AG10803 (cell line): Measurements from ENCODE around the gene UQCRFS1.
"Not testable (repeated sequence)": the region's sequence is repeated elsewhere in the genome, so short reads cannot be mapped to it uniquely, and the experiment has no call there.

Experiments
- DNase-seq: peaks from one replicate; pipeline ENCODE4 v3.0.0; 2010; ENCODE audit warnings: low read depth
- H3K4me3 ChIP-seq: 2 replicates; pipeline ENCODE4 v1.5.1; 2011; ENCODE audit warnings: mild to moderate bottlenecking, low read length, control low read depth
- TF ChIP-seq, protein P1 (sequence below): conservative IDR thresholded peaks from 2 replicates; pipeline ENCODE4 v1.5.1; 2011; ENCODE audit warnings: mild to moderate bottlenecking, low read length, control low read depth, inconsistent platforms

Gene UQCRFS1

DNA sequence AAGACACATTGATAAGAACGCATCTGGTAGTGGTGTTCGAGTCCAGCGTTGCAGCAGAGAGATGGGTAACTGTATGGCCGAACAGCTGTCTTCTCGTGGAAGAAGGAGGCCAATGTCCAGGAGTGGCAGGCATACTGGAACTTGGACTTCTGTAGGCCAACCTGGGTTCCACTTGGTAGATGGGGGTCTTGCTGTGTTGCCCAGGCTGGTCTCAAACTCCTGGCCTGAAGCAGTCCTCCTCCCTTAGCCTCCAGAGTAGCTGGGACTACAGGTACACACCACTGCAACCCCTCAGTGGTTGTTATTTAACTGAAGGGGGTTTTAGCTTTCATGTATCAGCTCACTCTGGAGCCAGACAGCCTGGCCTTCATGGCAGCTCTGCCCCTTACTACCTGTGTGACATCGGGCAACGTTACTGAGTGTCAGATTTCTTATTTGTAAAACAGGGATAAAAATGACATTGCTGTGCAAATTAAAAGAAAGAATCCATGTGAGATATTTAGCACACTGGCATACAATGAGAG lies 2.4 kb upstream of the UQCRFS1 start:
- TF ChIP-seq, protein P1, sequence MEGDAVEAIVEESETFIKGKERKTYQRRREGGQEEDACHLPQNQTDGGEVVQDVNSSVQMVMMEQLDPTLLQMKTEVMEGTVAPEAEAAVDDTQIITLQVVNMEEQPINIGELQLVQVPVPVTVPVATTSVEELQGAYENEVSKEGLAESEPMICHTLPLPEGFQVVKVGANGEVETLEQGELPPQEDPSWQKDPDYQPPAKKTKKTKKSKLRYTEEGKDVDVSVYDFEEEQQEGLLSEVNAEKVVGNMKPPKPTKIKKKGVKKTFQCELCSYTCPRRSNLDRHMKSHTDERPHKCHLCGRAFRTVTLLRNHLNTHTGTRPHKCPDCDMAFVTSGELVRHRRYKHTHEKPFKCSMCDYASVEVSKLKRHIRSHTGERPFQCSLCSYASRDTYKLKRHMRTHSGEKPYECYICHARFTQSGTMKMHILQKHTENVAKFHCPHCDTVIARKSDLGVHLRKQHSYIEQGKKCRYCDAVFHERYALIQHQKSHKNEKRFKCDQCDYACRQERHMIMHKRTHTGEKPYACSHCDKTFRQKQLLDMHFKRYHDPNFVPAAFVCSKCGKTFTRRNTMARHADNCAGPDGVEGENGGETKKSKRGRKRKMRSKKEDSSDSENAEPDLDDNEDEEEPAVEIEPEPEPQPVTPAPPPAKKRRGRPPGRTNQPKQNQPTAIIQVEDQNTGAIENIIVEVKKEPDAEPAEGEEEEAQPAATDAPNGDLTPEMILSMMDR = no peak
- H3K4me3 ChIP-seq = no peak overlapping the region
- no peak for DNase-seq

GRCh38 chr19:29214411-29214810 lies 1.5 kb upstream of the UQCRFS1 start:
- TF ChIP-seq, protein P1 = no peak
- no peak for DNase-seq
- H3K4me3 ChIP-seq = no peak overlapping the region

DNA sequence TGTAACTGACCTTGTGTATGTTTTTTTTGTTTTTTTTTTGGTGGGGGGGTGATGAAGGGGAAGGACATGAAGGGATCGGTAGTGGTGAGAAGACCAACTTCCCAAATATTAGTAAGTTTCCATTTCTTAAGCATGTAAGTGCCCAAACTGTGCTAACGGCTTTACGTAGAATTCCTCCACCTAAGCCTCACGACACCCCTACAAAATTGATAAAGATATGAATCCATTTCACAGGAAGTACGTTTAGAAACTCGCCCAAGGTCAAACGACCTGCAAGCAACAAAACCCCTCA lies 649 bp downstream of the UQCRFS1 start:
- peak overlapping the region; percentile 88 for H3K4me3 ChIP-seq
- TF ChIP-seq, protein P1 = no peak
- DNase-seq = no peak

DNA sequence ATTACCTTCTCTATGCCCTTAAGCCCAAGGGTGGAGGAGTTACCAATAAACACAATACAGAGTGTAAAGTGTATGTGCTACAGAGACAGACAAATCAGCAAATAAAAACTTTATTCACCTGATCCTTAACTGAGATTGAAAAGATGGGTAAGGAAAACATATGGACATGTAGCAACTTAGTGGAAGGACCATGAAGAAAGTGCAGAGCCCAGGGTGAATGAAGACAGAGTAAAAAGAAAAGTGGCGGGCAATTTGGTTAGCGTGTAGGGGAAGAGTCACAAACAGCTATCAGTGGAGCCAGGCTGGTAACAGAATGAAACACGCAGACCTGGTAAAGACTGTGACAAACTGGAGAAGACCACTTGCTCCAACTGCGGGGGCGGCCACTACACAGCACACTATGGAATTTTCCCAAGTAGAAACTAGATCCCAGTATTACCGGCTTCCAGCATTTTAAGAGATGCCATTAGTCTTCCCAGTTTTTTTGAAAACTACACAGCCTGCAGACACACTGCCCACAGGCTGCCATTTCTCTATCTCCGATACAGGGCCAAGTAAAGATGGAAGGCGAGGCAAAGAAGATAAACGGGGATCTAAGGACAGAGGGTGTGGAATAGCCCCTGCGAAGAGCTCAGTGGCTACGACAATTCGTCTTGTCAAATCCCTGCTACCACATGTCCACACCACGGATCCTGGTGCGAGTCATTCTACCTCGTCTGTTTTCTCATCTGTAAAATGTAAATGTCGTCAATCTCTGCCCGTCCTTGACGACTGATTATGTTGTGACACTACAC lies 1.2 kb downstream of the UQCRFS1 start:
- TF ChIP-seq, protein P1 = no peak
- H3K4me3 ChIP-seq = peak overlapping the region; percentile 88
- peak; percentile 15 for DNase-seq

DNA sequence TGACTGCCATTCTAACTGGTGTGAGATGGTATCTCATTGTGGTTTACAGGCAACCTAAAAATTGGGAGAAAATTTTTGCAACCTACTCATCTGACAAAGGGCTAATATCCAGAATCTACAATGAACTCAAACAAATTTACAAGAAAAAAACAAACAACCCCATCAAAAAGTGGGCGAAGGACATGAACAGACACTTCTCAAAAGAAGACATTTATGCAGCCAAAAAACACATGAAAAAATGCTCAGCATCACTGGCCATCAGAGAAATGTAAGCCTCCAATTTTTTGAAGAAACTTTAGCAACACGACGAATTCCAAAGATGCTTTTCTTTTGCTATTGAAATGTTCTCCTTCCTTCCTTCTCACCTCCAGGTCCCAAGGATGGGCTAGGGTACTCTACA lies 1.9 kb downstream of the UQCRFS1 start:
- not testable (repeated sequence) for H3K4me3 ChIP-seq, DNase-seq

DNA sequence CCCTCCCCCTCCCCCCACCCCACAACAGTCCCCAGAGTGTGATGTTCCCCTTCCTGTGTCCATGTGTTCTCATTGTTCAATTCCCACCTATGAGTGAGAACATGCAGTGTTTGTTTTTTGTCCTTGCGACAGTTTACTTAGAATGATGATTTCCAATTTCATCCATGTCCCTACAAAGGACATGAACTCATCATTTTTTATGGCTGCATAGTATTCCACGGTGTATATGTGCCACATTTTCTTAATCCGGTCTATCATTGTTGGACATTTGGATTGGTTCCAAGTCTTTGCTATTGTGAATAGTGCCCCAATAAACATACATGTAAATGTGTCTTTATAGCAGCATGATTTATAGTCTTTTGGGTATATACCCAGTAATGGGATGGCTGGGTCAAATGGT lies 2.4 kb downstream of the UQCRFS1 start:
- not testable (repeated sequence) for H3K4me3 ChIP-seq, DNase-seq

- not testable (repeated sequence) for DNase-seq, H3K4me3 ChIP-seq
These were observed 5.4 kb downstream of the UQCRFS1 start for GRCh38 chr19:29207403-29208187.

GRCh38 chr19:29206453-29206852 lies 6.5 kb downstream of the UQCRFS1 start:
- no peak for DNase-seq
- no peak overlapping the region for H3K4me3 ChIP-seq
- TF ChIP-seq, protein P1 = no peak
